ENCODE data around the gene PROB1. TPM values are rescaled to one million over a fixed set of nuclear protein-coding genes. Genes with fewer than 3 reads are reported as not detected.

PROB1 gene
- total and polyA plus RNA-seq, 9 of the 15 experiments (the other 6 are each of a cell fraction or from before 2014, with no cell fraction given), result 0.01 to 1.8 (median 0.47) TPM

GRCh38 chr5:139342423-139342723 lies 52.5 kb downstream of the PROB1 start:
- H3K27me3 ChIP-seq (ENCODE audit: control insufficient read depth in 2 of 2, insufficient read depth in 2 of 2, low read length in 2 of 2), result no peaks in the 10 kb centered on the region
- H3K4me1 ChIP-seq (replicated peaks in 1 of 2; ENCODE audit: control insufficient read depth in 2 of 2, insufficient read depth in 2 of 2, low read length in 2 of 2), result peaks cover 11% of the 10 kb centered on the region in 2 experiments; a peak in 4 of 5 replicates
- peak overlapping the region; percentile 86 for H3K4me3 ChIP-seq
- in situ Hi-C loops (cut with MboI), result no loop called here
- H4K20me1 ChIP-seq (replicated peaks; ENCODE audit: control insufficient read depth, insufficient read depth, low read length), result peaks cover 26% of the 10 kb centered on the region
- H3K36me3 ChIP-seq (ENCODE audit: control insufficient read depth, insufficient read depth, low read length), result peaks cover 18% of the 10 kb centered on the region
- H3K9me3 ChIP-seq (replicated peaks; ENCODE audit: control insufficient read depth, insufficient read depth, low read depth, low read length), result no peaks in the 10 kb centered on the region
- BruUV-seq (replicated peaks), result no TSS peak
- peak overlapping the region; percentile 92 for H2AFZ ChIP-seq (ENCODE audit: low read depth, low read length)
- FAIRE-seq, result no peak
- peak overlapping the region; percentile 99 to 100 for H3K9ac ChIP-seq (ENCODE audit: insufficient read depth in 1 of 2, low read depth in 2 of 2, low read length in 2 of 2)
- H3K9me1 ChIP-seq (ENCODE audit: control insufficient read depth, insufficient read depth, low read length), result no peaks in the 10 kb centered on the region
- intact Hi-C loops (cut with micrococcal nuclease), result loop anchor here (5.0 kb wide), 3 partner anchors 60 to 765 kb away; partner anchors contain the start of genes HSPA9 and SPATA24
- CTCF ChIA-PET (ENCODE audit: low intra/inter-chr PET ratio), result no interaction called here
- H3K79me2 ChIP-seq (ENCODE audit: control insufficient read depth, insufficient read depth, low read length), result peaks cover 57% of the 10 kb centered on the region
- POLR2A ChIA-PET, result interaction anchor here (0.6 to 3.3 kb wide), 16 partner anchors 9 to 1123 kb away, joined by 3 to 26 read pairs (median 4); partner anchors contain the start of genes HSPA9 and MATR3
- DNase-seq (ENCODE audit: extremely low read depth in 1 of 4, low spot score in 3 of 4), result peak in 1 of 4 experiments; percentile 93
- 0% methylated on average over 15 of the region's 16 CpGs for WGBS (ENCODE audit: insufficient coverage, low coverage, missing lambda C conversion rate)
- peak overlapping the region; percentile 91 for H3K4me2 ChIP-seq (ENCODE audit: insufficient read depth, low read length)
- no peak for ATAC-seq
- H3K27ac ChIP-seq (ENCODE audit: extremely low read depth, low read depth, low read length), result peak overlapping the region; percentile 100
- TF ChIP-seq RB1 (IDR thresholded peaks at IDR 0.05; ENCODE audit: low read depth) (no peak), MCM3 (IDR thresholded peaks at IDR 0.05) (no peak), LARP7 (IDR thresholded peaks at IDR 0.05) (no peak), POLR2AphosphoS5 (IDR thresholded peaks at IDR 0.05; ENCODE audit: control insufficient read depth, insufficient read depth, low read depth, low read length) (0 out of 2 replicates have a peak, but pooled peaks have one; percentile 7), TAF1 (IDR thresholded peaks at IDR 0.05; ENCODE audit: control insufficient read depth, extremely low read depth, insufficient read depth, low read length, severe bottlenecking) (peak; percentile 34), ZNF384 (IDR thresholded peaks at IDR 0.05; ENCODE audit: low read depth, low read length) (no peak), ZKSCAN1 (IDR thresholded peaks at IDR 0.05; ENCODE audit: low read depth, low read length) (0 out of 2 replicates have a peak, but pooled peaks have one; percentile 7)
- TF ChIP-seq, protein P1, sequence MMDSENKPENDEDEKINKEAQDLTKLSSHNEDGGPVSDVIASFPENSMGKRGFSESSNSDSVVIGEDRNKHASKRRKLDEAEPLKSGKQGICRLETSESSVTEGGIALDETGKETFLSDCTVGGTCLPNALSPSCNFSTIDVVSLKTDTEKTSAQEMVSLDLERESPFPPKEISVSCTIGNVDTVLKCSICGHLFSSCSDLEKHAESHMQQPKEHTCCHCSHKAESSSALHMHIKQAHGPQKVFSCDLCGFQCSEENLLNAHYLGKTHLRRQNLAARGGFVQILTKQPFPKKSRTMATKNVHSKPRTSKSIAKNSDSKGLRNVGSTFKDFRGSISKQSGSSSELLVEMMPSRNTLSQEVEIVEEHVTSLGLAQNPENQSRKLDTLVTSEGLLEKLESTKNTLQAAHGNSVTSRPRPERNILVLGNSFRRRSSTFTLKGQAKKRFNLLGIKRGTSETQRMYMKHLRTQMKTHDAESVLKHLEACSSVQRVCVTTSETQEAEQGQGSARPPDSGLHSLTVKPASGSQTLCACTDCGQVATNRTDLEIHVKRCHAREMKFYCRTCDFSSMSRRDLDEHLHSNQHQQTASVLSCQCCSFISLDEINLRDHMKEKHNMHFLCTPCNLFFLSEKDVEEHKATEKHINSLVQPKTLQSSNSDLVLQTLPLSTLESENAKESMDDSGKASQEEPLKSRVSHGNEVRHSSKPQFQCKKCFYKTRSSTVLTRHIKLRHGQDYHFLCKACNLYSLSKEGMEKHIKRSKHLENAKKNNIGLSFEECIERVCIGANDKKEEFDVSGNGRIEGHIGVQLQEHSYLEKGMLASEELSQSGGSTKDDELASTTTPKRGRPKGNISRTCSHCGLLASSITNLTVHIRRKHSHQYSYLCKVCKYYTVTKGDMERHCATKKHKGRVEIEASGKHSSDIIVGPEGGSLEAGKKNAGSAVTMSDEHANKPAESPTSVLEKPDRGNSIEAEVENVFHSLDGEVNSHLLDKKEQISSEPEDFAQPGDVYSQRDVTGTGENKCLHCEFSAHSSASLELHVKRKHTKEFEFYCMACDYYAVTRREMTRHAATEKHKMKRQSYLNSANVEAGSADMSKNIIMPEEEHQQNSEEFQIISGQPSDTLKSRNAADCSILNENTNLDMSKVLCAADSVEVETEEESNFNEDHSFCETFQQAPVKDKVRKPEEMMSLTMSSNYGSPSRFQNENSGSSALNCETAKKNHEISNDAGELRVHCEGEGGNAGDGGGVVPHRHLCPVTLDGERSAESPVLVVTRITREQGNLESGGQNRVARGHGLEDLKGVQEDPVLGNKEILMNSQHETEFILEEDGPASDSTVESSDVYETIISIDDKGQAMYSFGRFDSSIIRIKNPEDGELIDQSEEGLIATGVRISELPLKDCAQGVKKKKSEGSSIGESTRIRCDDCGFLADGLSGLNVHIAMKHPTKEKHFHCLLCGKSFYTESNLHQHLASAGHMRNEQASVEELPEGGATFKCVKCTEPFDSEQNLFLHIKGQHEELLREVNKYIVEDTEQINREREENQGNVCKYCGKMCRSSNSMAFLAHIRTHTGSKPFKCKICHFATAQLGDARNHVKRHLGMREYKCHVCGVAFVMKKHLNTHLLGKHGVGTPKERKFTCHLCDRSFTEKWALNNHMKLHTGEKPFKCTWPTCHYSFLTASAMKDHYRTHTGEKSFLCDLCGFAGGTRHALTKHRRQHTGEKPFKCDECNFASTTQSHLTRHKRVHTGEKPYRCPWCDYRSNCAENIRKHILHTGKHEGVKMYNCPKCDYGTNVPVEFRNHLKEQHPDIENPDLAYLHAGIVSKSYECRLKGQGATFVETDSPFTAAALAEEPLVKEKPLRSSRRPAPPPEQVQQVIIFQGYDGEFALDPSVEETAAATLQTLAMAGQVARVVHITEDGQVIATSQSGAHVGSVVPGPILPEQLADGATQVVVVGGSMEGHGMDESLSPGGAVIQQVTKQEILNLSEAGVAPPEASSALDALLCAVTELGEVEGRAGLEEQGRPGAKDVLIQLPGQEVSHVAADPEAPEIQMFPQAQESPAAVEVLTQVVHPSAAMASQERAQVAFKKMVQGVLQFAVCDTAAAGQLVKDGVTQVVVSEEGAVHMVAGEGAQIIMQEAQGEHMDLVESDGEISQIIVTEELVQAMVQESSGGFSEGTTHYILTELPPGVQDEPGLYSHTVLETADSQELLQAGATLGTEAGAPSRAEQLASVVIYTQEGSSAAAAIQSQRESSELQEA (IDR thresholded peaks at IDR 0.05; ENCODE audit: low read depth), result no peak
- TF ChIP-seq, protein P2, sequence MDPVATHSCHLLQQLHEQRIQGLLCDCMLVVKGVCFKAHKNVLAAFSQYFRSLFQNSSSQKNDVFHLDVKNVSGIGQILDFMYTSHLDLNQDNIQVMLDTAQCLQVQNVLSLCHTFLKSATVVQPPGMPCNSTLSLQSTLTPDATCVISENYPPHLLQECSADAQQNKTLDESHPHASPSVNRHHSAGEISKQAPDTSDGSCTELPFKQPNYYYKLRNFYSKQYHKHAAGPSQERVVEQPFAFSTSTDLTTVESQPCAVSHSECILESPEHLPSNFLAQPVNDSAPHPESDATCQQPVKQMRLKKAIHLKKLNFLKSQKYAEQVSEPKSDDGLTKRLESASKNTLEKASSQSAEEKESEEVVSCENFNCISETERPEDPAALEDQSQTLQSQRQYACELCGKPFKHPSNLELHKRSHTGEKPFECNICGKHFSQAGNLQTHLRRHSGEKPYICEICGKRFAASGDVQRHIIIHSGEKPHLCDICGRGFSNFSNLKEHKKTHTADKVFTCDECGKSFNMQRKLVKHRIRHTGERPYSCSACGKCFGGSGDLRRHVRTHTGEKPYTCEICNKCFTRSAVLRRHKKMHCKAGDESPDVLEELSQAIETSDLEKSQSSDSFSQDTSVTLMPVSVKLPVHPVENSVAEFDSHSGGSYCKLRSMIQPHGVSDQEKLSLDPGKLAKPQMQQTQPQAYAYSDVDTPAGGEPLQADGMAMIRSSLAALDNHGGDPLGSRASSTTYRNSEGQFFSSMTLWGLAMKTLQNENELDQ (CRISPR knock-in tag; IDR thresholded peaks at IDR 0.05; ENCODE audit: borderline replicate concordance), result no peak
- TF ChIP-seq, protein P3, sequence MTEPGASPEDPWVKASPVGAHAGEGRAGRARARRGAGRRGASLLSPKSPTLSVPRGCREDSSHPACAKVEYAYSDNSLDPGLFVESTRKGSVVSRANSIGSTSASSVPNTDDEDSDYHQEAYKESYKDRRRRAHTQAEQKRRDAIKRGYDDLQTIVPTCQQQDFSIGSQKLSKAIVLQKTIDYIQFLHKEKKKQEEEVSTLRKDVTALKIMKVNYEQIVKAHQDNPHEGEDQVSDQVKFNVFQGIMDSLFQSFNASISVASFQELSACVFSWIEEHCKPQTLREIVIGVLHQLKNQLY (CRISPR knock-in tag; conservative IDR thresholded peaks at IDR 0.05), result no peak
